ENCODE measurements around the gene LFNG. TPM values are rescaled to one million over a fixed set of nuclear protein-coding genes. Genes with fewer than 3 reads are reported as not detected.
"Not testable (repeated sequence)": the region's sequence is repeated elsewhere in the genome, so short reads cannot be mapped to it uniquely, and the experiment has no call there.

The LFNG gene
- total RNA-seq, 1 experiment from 2014 or later: 16.7 TPM

GRCh38 chr7:2553108-2553507 is 33.5 kb downstream of the LFNG start:
- no peak for DNase-seq (ENCODE audit: low read depth)
- in situ Hi-C loops (cut with HindIII; ENCODE audit: low pct_unique_long_range_greater_than_20kb, low sequenced_read_pairs): no loop called here

- in situ Hi-C loops (cut with HindIII; ENCODE audit: low pct_unique_long_range_greater_than_20kb, low sequenced_read_pairs): no loop called here
Observed at GRCh38 chr7:2553831-2554581, 34.4 kb downstream of the LFNG start.

GRCh38 chr7:2554661-2555111 is 35.1 kb downstream of the LFNG start:
- in situ Hi-C loops (cut with HindIII; ENCODE audit: low pct_unique_long_range_greater_than_20kb, low sequenced_read_pairs): no loop called here
- no peak for DNase-seq (ENCODE audit: low read depth)

More at GRCh38 chr7:2553831-2554581, 34.4 kb downstream of the LFNG start:
- no peak for DNase-seq (ENCODE audit: low read depth)

- in situ Hi-C loops (cut with HindIII; ENCODE audit: low pct_unique_long_range_greater_than_20kb, low sequenced_read_pairs): no loop called here
- DNase-seq (ENCODE audit: low read depth): peak; percentile 94
Observed at GRCh38 chr7:2555121-2556052, 35.8 kb downstream of the LFNG start, which contains the start of gene BRAT1. Gene BRAT1 (minus strand): TSS chr7:2555524. CDS start chr7:2554431, 1,093 bp downstream.

- DNase-seq (ENCODE audit: low read depth): peak; percentile 87
Observed at GRCh38 chr7:2558629-2559282, 39.2 kb downstream of the LFNG start, which contains the start of gene IQCE. Gene IQCE (plus strand): TSS chr7:2558979. CDS start chr7:2559182, 203 bp downstream.

GRCh38 chr7:2559283-2559950 is 39.8 kb downstream of the LFNG start:
- in situ Hi-C loops (cut with HindIII; ENCODE audit: low pct_unique_long_range_greater_than_20kb, low sequenced_read_pairs): no loop called here
- DNase-seq (ENCODE audit: low read depth): no peak

More at GRCh38 chr7:2558629-2559282, 39.2 kb downstream of the LFNG start, which contains the start of gene IQCE:
- in situ Hi-C loops (cut with HindIII; ENCODE audit: low pct_unique_long_range_greater_than_20kb, low sequenced_read_pairs): no loop called here

- in situ Hi-C loops (cut with HindIII; ENCODE audit: low pct_unique_long_range_greater_than_20kb, low sequenced_read_pairs); DNase-seq (ENCODE audit: low read depth): not testable (repeated sequence)
Observed at GRCh38 chr7:2563955-2564354, 44.4 kb downstream of the LFNG start.

- in situ Hi-C loops (cut with HindIII; ENCODE audit: low pct_unique_long_range_greater_than_20kb, low sequenced_read_pairs): no loop called here
- no peak for DNase-seq (ENCODE audit: low read depth)
Observed at GRCh38 chr7:2564970-2565540, 45.5 kb downstream of the LFNG start.

- DNase-seq (ENCODE audit: low read depth): no peak
- in situ Hi-C loops (cut with HindIII; ENCODE audit: low pct_unique_long_range_greater_than_20kb, low sequenced_read_pairs): no loop called here
Observed at GRCh38 chr7:2566348-2566889, 46.8 kb downstream of the LFNG start.

GRCh38 chr7:2566890-2567678 is 47.5 kb downstream of the LFNG start:
- in situ Hi-C loops (cut with HindIII; ENCODE audit: low pct_unique_long_range_greater_than_20kb, low sequenced_read_pairs): no loop called here
- no peak for DNase-seq (ENCODE audit: low read depth)

- DNase-seq (ENCODE audit: low read depth): no peak
- in situ Hi-C loops (cut with HindIII; ENCODE audit: low pct_unique_long_range_greater_than_20kb, low sequenced_read_pairs): no loop called here
Observed at GRCh38 chr7:2567679-2568278, 48.2 kb downstream of the LFNG start.

- DNase-seq (ENCODE audit: low read depth): no peak
- in situ Hi-C loops (cut with HindIII; ENCODE audit: low pct_unique_long_range_greater_than_20kb, low sequenced_read_pairs): no loop called here
Observed at GRCh38 chr7:2568521-2569223, 49.1 kb downstream of the LFNG start.

GRCh38 chr7:2569421-2569820 is 49.8 kb downstream of the LFNG start:
- DNase-seq (ENCODE audit: low read depth): no peak
- in situ Hi-C loops (cut with HindIII; ENCODE audit: low pct_unique_long_range_greater_than_20kb, low sequenced_read_pairs): no loop called here

GRCh38 chr7:2570021-2570420 is 50.4 kb downstream of the LFNG start:
- no peak for DNase-seq (ENCODE audit: low read depth)

GRCh38 chr7:2571409-2571808 is 51.8 kb downstream of the LFNG start:
- in situ Hi-C loops (cut with HindIII; ENCODE audit: low pct_unique_long_range_greater_than_20kb, low sequenced_read_pairs): no loop called here
- DNase-seq (ENCODE audit: low read depth): no peak

More at GRCh38 chr7:2570021-2570420, 50.4 kb downstream of the LFNG start:
- in situ Hi-C loops (cut with HindIII; ENCODE audit: low pct_unique_long_range_greater_than_20kb, low sequenced_read_pairs): no loop called here
